Activated CD4-positive, alpha-beta T cell treated with anti-CD3 and anti-CD28 coated beads, Interleukin-2, amount 50 U/mL, for 4 hours (primary cell): ENCODE results near the gene NUP98.
"Not testable (repeated sequence)": the region's sequence is repeated elsewhere in the genome, so short reads cannot be mapped to it uniquely, and the experiment has no call there.

Experiments used
- DNase-seq, 2 experiments: peaks; one replicate each; pipeline ENCODE4 v3.0.0-alpha.2; 2020

NUP98 gene

DNA sequence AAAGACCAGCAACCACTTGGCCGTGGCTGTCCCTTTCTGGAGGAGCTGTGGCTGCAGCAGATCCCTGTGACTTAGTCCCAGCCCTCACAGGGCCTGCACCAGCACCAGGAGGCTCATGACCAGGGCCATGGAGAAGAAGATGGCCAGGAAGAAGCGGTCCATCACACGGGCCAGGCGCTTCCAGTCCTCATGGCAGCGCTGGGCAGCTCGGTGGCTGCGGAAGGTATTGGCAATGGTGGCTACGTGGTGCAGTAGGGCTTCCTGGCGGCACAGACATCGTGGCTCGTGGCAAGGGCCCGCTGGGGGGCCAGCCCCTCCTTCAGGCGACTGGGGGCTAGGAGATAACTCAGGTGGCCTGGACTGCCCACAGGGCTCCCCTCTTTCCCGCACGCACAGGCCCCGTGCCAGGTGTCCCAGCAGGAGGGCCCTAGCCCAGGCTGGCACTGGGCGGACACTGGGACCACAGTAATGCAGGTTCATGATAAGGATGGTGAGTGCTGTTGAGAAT is 131.3 kb downstream of the NUP98 start:
- no peak for DNase-seq

DNA sequence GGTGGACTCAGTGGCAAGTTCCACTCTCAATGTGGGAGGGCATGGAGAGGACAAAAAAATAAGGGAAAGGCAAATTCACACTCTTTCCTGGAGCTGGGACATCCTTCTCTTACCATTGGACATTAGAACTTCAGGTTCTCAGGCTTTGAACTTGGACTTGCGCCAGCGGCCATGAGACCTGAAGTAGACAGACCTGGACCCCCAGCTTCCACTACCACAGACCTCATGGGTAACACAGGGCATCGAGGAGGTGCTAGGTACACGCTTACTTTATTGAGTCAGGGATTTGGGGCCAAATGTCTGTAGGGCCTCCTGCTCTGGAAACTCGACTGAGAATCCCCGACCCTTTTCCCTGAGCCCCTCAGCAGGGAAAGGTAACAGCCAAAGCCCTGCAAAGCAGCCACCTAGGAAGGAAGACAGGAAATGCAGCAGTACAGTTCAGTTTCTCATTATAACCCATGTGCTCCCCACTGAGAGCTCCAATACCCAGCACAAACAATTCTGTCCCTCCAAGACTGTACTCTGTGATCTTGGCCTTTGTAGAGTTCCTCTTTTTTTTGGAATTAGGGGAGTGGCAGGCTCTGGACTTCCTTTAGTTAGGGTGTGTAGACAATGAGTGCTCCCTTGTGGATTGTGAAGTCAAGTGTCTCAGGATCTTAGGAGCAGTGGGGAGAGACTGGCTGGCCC is 131.9 kb downstream of the NUP98 start:
- DNase-seq: no peak

DNA sequence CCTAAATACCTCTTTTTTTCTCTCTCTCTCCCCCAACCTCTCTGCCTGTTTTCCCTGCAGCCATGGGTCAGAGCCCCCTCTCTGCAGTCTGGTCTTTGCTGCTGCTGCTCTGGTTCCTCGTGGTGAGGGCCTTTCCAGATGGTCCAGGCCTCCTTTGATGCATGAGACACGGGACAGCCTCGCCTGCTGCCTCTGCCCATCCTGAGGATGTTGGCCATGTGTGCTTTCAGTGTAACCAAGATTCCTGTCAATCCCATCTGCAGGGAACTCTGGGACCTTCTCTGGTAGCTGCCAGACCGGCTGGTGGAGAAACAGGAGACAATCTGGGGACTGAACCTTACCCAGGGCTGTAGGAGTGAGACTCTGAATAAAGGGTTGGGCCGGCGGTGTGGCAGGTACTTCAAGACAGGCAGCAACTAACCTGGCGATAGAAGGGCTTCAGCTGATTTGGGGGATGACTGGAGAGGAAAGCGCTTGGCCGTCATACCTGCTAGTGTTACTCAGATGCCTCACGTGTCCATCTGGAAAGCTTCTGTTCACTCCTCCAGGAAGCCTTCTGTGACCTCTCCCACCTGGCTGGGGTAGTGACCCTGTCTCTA is 133.2 kb downstream of the NUP98 start:
- DNase-seq: no peak

DNA sequence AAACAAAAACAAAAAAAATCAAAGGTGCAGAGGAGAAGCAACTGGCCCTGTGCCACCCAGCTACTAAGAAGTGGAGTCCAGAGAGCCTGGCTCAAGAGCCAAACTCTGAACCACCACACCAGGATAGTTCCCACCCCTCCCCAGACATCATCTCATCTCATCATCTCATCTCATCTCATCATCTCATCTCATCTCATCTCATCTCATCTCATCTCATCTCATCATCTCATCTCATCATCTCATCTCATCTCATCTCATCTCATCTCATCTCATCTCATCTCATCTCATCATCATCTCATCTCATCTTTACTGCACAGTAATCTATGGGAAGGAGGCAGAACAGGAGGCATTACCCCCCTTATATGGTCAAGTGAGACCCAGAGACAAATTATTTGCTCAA is 134.5 kb downstream of the NUP98 start:
- DNase-seq: no peak

DNA sequence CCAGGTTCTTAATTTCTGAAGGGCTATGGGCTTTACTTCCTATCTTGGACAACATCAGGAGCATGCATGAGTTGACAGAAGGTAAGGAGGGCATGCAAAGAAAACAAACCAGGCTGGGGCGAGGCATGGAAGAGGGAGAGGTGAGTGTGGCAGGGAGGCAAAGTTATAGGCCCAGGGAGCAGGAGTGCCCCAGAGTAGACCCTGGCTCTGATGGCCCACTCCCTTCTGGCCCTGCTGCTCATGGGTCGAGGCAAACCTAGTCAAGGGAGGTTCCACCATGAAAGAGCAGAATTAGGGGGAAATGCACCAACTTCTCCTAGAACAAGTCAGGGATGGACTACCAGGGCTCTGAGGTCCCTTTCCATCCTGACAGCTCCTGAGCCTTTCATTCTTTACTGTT is 136.4 kb downstream of the NUP98 start:
- DNase-seq: no peak

DNA sequence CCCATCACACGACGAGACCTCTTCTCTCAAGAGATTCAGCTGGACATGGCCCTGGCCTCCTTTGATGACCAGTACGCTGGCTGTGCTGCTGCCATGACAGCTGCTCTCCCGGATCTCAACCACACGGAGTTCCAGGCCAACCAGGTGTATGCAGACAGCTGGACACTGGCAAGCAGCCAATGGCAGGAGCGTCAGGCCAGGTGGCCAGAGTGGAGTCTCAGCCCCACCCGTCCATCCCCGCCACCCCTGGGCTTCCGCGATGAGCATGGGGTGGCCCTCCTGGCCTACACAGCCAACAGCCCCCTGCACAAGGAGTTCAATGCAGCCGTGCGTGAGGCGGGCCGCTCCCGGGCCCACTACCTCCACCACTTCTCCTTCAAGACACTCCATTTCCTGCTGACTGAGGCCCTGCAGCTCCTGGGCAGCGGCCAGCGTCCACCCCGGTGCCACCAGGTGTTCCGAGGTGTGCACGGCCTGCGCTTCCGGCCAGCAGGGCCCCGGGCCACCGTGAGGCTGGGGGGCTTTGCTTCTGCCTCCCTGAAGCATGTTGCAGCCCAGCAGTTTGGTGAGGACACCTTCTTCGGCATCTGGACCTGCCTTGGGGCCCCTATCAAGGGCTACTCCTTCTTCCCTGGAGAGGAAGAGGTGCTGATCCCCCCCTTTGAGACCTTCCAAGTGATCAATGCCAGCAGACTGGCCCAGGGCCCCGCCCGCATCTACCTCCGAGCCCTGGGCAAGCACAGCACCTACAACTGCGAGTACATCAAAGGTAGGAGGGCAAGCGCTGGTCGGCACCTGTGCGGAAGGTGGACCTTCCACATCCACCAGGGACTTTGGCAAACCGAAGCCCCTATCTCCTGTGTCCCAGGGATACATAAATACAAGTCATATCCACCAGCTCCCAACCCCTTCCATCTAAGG is 137.5 kb downstream of the NUP98 start:
- no peak for DNase-seq

DNA sequence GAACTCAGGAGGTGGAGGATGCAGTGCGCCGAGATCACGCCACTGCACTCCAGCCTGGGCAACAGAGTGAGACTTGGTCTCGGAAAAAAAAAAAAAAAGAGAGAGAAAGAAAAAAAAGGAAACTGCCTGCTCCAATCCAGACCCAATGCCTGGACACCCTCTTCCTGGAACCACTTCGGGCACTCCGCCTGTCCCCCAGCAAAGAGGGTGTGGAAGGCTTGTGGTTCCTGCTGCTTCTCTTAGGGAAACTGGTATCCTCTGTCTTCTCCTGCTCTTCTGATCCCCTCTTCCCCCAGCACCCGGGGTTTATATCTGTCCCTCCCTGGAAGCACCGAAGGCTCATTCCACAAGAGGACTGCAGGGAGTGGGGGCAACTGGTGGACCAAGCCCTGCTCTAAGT is 139.1 kb downstream of the NUP98 start:
- no peak for DNase-seq

DNA sequence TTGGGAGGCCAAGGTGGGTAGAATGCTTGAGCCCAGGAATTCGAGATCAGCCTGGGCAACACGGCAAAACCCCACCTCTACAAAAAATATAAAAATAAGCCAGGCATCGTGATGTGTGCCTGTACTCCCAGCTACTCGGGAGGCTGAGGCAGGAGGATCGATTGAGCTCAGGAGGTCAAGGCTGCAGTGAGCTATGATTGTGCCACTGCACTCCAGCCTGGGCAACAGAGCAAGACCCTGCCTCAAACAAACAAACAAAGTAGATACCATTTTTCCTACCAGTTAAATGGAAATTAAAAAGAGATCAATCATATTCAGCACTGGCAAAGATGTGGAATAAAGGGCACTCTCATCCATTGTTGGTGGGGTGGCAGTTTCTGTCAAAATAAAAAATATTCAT is 140.0 kb downstream of the NUP98 start:
- not testable (repeated sequence) for DNase-seq

DNA sequence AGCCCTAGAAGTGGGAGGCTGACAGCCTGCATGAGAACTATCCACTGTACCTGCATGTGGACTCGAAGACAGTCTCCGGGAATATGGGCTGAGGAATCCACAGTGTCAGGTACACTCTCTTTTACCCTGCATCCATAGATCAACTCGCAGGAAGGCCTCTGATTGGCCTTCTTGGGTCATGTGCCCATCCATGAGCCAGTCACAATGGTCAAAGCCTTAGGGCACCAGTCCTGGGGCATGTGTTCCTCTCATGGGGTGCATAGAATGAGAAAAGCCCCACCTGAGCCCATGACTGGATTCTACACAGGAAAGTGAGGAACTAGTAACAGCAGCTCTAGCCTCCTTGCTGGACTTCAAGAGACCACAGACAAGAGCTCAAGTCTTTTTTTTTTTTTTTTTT is 141.8 kb downstream of the NUP98 start:
- no peak for DNase-seq

DNA sequence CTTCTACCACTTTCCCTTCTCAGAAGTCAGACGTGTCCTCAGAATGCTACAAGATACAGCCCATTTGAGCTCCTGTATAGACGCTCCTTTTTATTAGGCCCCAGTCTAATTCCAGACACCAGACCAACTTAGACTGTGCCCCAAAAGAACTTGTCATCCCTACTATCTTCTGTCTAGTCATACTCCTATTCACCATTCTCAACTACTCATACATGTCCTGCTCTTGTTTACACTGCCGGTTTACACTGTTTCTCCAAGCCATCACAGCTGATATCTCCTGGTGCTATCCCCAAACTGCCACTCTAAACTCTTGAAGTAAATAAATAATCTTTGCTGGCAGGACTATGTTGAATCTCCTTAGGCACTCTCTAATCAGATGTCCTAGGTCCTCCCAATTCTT is 144.8 kb downstream of the NUP98 start:
- not testable (repeated sequence) for DNase-seq

DNA sequence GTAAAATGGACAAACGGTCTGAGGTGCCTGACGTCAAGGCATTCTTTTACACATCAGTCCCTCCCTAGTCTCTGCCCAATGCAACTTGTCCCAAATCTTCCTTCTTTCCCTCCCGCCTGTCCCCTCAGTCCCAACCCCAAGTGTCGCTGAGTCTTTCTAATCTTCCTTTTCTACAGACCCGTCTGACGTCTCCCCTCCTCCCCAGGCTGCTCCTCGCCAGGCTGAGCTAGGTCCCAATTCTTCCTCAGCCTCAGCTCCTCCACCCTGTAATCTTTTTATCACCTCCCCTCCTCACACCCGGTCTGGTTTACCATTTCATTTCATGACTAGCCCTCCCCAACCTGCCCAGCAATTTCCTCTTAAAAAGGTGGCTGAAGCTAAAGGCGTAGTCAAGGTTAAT is 148.0 kb downstream of the NUP98 start:
- DNase-seq: not testable (repeated sequence)

DNA sequence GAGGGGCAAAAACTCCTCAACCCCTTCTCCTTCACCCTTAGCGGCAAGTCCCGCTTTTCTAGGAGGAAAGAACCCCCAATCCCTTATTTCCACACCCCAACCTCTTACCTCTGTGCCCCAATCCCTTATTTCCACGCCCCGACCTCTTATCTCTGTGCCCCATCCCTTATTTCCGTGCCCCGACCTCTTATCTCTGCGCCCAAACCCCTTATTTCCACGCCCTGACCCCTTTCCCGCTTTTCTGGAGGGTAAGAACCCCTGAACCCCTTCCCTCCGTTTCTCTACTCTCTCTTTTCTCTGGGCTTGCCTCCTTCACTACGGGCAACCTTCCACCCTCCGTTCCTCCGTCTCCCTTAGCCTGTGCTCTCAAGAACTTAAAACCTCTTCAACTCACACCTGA is 148.5 kb downstream of the NUP98 start:
- DNase-seq: not testable (repeated sequence)

DNA sequence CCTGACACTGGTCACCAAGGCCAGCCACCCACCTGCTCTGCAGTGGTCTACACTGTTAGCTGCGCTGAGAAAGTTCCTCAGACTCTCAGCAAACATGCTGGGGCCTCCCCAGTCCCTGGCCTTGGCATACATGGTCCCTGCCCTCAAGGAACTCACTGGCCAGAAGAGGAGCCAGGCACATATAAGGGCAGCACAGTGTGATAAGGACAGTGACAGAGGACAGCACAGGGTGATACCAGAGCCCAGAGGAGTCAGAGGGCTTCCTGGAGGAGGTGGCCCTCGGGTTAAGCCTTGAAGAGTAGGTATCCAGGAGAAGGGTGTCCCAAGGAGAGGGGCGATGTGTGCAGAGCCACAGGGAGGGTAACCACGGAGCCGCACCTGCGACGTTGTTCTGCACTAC is 151.8 kb downstream of the NUP98 start:
- no peak for DNase-seq

DNA sequence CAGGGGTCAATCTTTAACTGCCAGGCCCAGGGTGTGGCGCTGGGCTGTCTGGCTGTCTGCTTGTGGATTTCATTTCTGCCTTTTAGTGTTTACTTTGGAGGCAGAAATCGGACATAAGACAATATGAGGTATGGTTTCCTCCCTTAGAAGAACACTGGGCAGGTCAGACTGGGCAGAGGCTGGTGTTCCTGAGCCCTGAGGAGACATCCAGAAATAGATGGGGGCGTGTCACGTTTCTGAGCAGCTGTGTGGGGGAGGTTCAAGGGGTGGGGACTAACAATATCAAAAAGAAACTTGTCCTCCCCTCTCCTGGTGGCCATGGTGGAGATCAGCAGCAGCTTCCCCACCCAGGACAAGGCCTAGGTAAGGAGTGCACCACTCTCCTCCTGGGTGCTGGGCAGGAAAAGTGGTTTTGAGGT is 152.5 kb downstream of the NUP98 start, which contains the start of gene ART1:
Gene ART1, plus strand, starts transcription at position 312 of the 419 bp plus-strand sequence. CDS start 14,086 bp downstream, outside the sequence.
- DNase-seq: no peak

DNA sequence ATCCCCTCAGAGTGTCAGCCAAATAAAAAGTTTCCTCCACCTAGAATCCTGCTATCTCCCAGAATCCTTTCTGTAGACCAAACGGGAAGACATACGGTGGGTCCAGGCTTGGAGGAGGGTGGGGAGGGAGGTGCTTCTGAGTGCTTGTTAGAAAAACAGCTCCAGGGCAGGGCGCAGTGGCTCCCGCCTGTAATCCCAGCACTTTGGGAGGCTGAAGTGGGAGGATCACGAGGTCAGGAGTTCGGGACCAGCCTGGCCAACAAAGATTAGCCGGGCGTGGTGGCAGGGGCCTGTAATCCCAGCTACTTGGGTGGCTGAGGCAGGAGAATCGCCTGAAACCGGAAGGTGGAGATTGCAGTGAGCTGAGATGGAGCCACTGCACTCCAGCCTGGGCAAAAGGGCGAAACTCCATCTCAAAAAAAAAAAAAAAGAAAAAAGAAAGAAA is 154.2 kb downstream of the NUP98 start:
- DNase-seq: not testable (repeated sequence)

DNA sequence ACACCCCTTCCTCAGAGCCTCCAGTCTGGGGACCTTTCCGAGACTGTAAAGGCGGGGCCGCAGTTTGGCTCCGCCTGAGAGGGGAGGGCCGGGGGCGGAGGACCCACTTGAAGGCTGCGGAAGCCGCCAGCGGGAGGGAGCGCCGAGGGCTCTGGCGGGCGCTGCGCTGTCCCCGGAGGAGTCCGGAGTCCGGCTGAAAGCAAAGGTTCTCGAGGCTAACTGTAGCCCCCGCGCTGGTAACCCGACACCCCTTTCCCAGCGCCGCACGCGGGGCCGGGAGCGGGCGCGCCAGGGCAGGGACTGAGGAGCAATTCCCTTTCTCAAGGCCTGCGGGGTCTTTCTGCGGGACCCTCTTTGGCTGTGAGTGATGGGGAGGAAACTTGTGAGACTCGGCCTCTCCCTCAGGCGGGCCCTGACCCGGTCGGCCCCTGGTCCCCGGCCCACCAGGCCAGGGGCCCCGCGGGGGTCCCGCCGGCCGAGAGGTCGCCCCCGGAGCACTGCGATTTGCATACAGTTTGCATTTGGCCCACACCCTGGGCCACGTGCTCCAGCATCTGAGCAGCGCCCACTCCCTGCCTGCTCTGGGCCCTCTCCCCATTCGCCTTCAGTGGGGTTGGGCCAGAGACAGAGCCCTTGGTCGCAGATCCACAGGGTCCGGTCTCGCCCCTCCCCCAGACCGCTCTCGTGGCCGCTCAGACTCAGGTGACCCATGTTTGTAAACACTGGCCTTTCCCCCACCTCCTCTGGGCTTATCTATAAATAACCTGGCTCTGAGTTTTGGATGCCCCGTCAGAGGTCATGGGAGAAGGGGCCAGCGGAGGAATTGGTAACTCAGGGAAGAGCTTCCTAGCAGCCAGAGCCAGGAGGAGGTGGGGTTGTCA is 155.0 kb downstream of the NUP98 start:
- DNase-seq: peak; percentile 75 to 76

DNA sequence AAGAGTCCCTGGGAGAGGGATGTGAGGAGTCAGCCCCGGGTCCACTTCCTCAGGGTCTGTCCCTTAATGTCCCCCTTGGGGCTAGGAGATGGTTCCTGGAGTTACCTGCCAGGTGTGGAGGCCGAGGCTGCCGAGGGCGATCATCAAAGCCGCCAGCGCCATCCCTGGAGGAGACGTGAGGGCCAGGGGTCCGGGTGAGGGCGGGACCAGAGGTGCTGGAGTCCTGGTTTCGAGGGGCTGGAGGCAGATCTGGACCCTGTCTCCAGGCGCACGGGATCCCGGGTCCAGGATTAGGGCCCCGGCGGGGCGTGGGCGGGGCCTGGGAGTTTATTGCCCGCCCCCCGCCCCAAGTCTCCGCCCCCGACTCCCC is 155.7 kb downstream of the NUP98 start, which contains the start of gene ART5:
Gene ART5, minus strand, starts transcription at position 292 of the 370 bp plus-strand sequence. Its CDS starts 130 bp downstream, at position 162.
- DNase-seq: no peak

DNA sequence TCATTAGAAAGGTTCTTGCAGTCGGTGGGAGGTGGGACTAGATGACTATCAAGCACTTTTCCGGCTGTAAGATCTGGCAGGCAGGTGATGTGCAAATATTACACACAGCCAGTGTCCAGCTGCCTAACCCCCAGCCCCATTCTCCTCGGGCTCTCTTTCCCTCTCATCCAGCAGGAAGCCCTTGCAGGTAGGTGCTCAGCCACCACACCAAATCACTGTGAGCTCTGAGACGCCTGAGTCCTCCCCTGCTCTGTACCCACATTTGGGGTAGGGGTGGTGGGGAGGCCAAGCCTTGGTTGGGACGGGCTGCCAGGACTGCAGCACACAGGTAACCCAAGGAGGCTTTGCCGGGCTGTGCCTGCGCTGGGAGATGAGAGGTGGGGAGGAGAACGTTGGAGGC is 156.2 kb downstream of the NUP98 start:
- no peak for DNase-seq

DNA sequence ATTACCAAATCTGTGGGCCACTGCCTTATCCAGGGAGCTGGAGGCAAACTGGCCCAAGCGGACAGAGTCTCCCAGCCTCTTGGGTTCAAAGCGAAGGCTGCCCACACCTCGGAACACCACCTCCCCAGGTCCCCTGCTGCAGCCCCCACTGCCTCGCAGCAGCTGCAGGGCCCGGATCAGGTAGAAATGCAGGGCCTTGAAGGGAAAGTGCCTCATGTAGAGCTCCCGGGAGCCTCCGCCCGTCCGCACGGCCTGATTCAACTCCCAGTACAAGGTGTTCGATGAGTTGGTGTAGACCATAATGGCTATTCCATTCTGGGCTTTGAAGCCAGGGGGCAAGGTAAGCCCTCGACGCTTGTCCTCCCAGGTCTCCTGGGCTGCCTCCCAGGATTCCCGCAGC is 157.5 kb downstream of the NUP98 start:
- no peak for DNase-seq

DNA sequence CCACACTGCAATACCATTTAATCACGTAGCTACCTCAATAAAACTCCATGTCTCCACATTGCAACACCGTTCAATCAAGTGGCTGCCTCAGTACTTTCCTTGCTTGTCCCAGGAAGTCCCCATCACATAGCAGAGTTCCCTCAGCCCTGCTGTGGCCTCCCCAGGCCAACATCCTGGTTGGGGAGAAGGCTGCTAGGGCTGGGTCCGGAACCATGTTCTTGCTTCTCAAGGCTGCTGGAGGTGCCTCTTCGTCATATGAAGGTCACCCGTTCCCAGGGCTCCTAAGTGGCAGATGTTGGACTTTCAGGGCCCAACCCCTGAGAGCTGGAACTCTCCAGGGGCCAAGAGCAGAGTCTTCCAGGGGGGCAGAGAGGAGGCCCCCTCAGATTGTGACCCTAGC is 158.8 kb downstream of the NUP98 start:
- DNase-seq: no peak

DNA sequence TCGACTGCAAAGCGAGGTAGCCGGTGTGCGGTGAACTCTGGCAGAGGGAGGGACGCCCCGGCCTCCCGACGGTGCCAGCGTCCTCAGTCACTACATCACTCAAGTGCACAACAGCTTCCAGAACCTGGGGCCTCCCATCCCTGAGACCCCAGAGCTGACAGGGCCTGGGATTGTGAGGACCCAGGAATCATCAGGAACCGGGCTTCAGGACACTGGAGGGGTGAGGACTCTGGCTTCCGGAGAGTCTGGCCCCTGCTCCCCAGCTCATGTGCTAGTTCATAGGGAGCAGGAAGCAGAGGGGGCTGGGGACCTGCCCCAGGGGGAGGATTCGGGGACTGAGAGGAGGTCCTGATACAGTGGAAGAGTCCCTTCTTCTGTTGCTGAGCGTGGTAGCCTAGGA is 160.2 kb downstream of the NUP98 start:
- no peak for DNase-seq
